Vagina (tissue), 2 donors: ENCODE data around the gene NTRK3.

ENCODE experiments used
- CTCF ChIP-seq, 3 experiments: fragments of 450-650 bp in 2 of 3; fragments of 200-600 bp in 1 of 3; sonication (generic) in 1 of 3; IDR thresholded peaks; one replicate each; pipeline ENCODE4 v1.5.1; 2017 to 2019; ENCODE audit warnings: antibody characterized with exemption in 3 of 3, mild to moderate bottlenecking in 2 of 3, moderate library complexity in 2 of 3
- POLR2A ChIP-seq, 2 donors: fragments of 450-650 bp; IDR thresholded peaks; one replicate each; pipeline ENCODE4 v1.6.1; 2017; ENCODE audit warnings: antibody characterized with exemption in 2 of 2, mild to moderate bottlenecking in 2 of 2, moderate library complexity in 2 of 2

- no peak for TF ChIP-seq CTCF (IDR thresholded peaks at IDR 0.05)
- no peak for TF ChIP-seq POLR2A (IDR thresholded peaks at IDR 0.05)
Measured at GRCh38 chr15:87985451-87985850, 271.1 kb downstream of the NTRK3 start.
